ENCODE results near the gene POU4F2.

Gene POU4F2

DNA sequence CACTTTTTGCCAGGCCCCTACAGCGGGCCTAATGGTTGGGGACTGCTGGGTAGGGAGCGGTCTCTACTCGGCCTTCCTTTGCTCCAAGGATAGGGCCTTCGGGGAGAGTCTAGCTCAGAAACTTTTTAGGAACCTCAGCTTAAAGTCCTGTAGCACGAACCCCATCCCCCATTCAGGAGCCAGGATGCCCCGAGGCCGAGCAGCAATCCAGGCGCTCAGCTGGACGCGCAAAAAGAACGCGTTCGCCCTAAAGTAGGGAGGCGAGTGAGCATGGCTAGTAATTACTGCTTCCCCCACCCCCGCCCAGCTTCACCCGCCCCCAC, 9.7 kb downstream of the POU4F2 start:
- no peaks in the 10 kb centered on the region for H3K36me3 ChIP-seq (ENCODE audit: insufficient read depth)
- H3K4me1 ChIP-seq (ENCODE audit: low read depth, poor library complexity, severe bottlenecking) = no peaks in the 10 kb centered on the region
- no peak overlapping the region for H3K4me2 ChIP-seq
- H2AFZ ChIP-seq (ENCODE audit: low read depth) = no peak overlapping the region
- H3K27me3 ChIP-seq (ENCODE audit: insufficient read depth, low read depth) = no peaks in the 10 kb centered on the region
- H3K79me2 ChIP-seq (ENCODE audit: insufficient read depth, low read depth) = no peaks in the 10 kb centered on the region
- no peaks in the 10 kb centered on the region for H4K20me1 ChIP-seq (ENCODE audit: insufficient read depth)
- no peak overlapping the region for H3K4me3 ChIP-seq (IDR thresholded peaks at IDR 0.05; ENCODE audit: insufficient read depth, low read depth, low read length)
- no peak for TF ChIP-seq CTCF (conservative IDR thresholded peaks at IDR 0.05; ENCODE audit: low read depth, low read length)
- H3K9ac ChIP-seq = no peak overlapping the region
- H3K27ac ChIP-seq = no peak overlapping the region

GRCh38 chr4:146649232-146649631, 10.5 kb downstream of the POU4F2 start:
- Histone ChIP-seq H3K4me2 (no peak overlapping the region), H3K4me3 (IDR thresholded peaks at IDR 0.05; ENCODE audit: insufficient read depth, low read depth, low read length) (no peak overlapping the region), H3K79me2 (ENCODE audit: insufficient read depth, low read depth) (no peaks in the 10 kb centered on the region), H3K27ac (no peak overlapping the region), H3K27me3 (ENCODE audit: insufficient read depth, low read depth) (no peaks in the 10 kb centered on the region), H3K4me1 (ENCODE audit: low read depth, poor library complexity, severe bottlenecking) (no peaks in the 10 kb centered on the region), H3K9ac (no peak overlapping the region), H4K20me1 (ENCODE audit: insufficient read depth) (no peaks in the 10 kb centered on the region), H2AFZ (ENCODE audit: low read depth) (no peak overlapping the region), H3K36me3 (ENCODE audit: insufficient read depth) (no peaks in the 10 kb centered on the region)
- TF ChIP-seq CTCF (conservative IDR thresholded peaks at IDR 0.05; ENCODE audit: low read depth, low read length) = no peak

GRCh38 chr4:146650034-146650433, 11.3 kb downstream of the POU4F2 start:
- H3K36me3 ChIP-seq (ENCODE audit: insufficient read depth) = no peaks in the 10 kb centered on the region
- no peak overlapping the region for H3K4me2 ChIP-seq
- no peaks in the 10 kb centered on the region for H3K27me3 ChIP-seq (ENCODE audit: insufficient read depth, low read depth)
- H3K79me2 ChIP-seq (ENCODE audit: insufficient read depth, low read depth) = no peaks in the 10 kb centered on the region
- no peak overlapping the region for H3K4me3 ChIP-seq (IDR thresholded peaks at IDR 0.05; ENCODE audit: insufficient read depth, low read depth, low read length)
- no peak overlapping the region for H3K9ac ChIP-seq
- no peak for TF ChIP-seq CTCF (conservative IDR thresholded peaks at IDR 0.05; ENCODE audit: low read depth, low read length)
- no peak overlapping the region for H2AFZ ChIP-seq (ENCODE audit: low read depth)
- H3K4me1 ChIP-seq (ENCODE audit: low read depth, poor library complexity, severe bottlenecking) = no peaks in the 10 kb centered on the region
- no peak overlapping the region for H3K27ac ChIP-seq
- no peaks in the 10 kb centered on the region for H4K20me1 ChIP-seq (ENCODE audit: insufficient read depth)

DNA sequence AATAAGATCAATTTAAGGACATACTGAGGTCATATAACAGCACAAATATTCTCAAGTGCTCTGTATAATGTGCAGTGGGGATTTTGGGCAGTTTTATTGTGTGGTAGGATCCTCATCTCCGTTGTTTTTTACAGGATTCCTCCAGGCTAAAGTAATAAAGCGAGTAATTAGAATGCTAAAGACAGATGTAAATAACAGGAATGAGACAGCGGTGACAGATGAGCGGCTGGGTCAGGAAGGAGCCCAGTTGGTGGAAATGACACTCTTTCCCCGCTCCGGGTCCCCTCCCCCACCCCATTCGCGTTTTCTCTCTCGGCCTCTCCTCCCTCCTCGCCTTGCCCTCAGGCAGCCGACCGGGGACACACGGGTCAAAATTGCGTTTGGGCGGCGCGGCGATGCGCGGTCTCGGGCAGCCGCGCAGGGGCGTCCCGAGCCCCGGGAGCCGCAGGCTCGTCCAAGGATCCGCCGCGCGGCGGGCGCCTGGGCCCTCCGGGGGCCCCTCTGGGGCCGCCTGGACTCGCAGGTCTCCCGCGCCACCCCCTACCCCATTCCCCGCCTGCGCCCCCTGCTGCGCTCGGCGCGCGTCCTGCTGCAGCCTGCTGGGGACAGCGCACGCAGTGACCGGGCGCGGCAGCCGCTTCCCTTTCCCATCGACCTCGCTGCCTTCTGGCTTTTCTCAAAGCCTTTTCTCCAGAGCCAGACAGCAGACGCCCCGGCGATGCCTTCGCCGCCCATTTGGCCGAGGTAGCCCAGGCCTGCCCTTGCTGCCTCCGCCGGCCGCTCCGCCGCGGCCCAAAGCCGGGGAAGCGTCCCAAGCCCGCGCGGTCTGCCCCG, 16.2 kb downstream of the POU4F2 start:
- Histone ChIP-seq H3K4me2 (no peak overlapping the region), H4K20me1 (ENCODE audit: insufficient read depth) (no peaks in the 10 kb centered on the region), H3K9ac (no peak overlapping the region), H3K4me3 (IDR thresholded peaks at IDR 0.05; ENCODE audit: insufficient read depth, low read depth, low read length) (no peak overlapping the region), H3K27ac (no peak overlapping the region), H2AFZ (ENCODE audit: low read depth) (no peak overlapping the region), H3K79me2 (ENCODE audit: insufficient read depth, low read depth) (no peaks in the 10 kb centered on the region), H3K27me3 (ENCODE audit: insufficient read depth, low read depth) (no peaks in the 10 kb centered on the region), H3K36me3 (ENCODE audit: insufficient read depth) (no peaks in the 10 kb centered on the region), H3K4me1 (ENCODE audit: low read depth, poor library complexity, severe bottlenecking) (no peaks in the 10 kb centered on the region)
- TF ChIP-seq CTCF (conservative IDR thresholded peaks at IDR 0.05; ENCODE audit: low read depth, low read length) = no peak

Data from KMS-11 (cell line).